OCI-LY1 (cell line): Measurements from ENCODE around the gene PFN3.
"Not testable (repeated sequence)": the region's sequence is repeated elsewhere in the genome, so short reads cannot be mapped to it uniquely, and the experiment has no call there.

Experiments
- H2AFZ ChIP-seq: fragments of 200-600 bp; sonication (generic), shearing (Covaris generic); 2 replicates; pipeline ENCODE4 v1.6.0; 2014; ENCODE audit warnings: antibody characterized with exemption, mild to moderate bottlenecking, low read length
- H3F3A ChIP-seq: fragments of 200-600 bp; sonication (generic), shearing (Covaris generic); 2 replicates; pipeline ENCODE4 v1.6.0; 2014; ENCODE audit warnings: mild to moderate bottlenecking, antibody characterized with exemption, low read length, moderate library complexity; ENCODE audit not compliant: insufficient read depth
- H3K27ac ChIP-seq: fragments of 200-600 bp; sonication (generic); 2 replicates; pipeline ENCODE4 v1.5.1; 2014; ENCODE audit warnings: low read length, mixed run types, mild to moderate bottlenecking, low read depth; ENCODE audit not compliant: poor library complexity, severe bottlenecking
- H3K27me3 ChIP-seq: fragments of 200-600 bp; sonication (generic); 2 replicates; pipeline ENCODE4 v1.6.0; 2014; ENCODE audit warnings: antibody characterized with exemption, mild to moderate bottlenecking, low read length, moderate library complexity; ENCODE audit not compliant: insufficient read depth
- H3K36me3 ChIP-seq: fragments of 200-600 bp; sonication (generic); 2 replicates; pipeline ENCODE4 v1.6.1; 2014; ENCODE audit warnings: mild to moderate bottlenecking, antibody characterized with exemption, low read length, moderate library complexity, mixed read lengths; ENCODE audit not compliant: insufficient read depth
- H3K4me1 ChIP-seq: fragments of 200-600 bp; sonication (generic); 2 replicates; pipeline ENCODE4 v1.5.1; 2014; ENCODE audit warnings: mild to moderate bottlenecking, low read length, moderate library complexity; ENCODE audit not compliant: insufficient read depth, severe bottlenecking
- H3K4me2 ChIP-seq: fragments of 200-600 bp; sonication (generic), shearing (Covaris generic); 2 replicates; pipeline ENCODE4 v1.6.1; 2014; ENCODE audit warnings: low read length
- H3K4me3 ChIP-seq: fragments of 200-600 bp; sonication (generic); 2 replicates; pipeline ENCODE4 v1.5.1; 2014; ENCODE audit warnings: low read length, low read depth, mild to moderate bottlenecking, mixed read lengths; ENCODE audit not compliant: poor library complexity, severe bottlenecking
- H3K79me2 ChIP-seq: fragments of 200-600 bp; shearing (Covaris generic); 2 replicates; pipeline ENCODE4 v1.6.1; 2016; ENCODE audit warnings: mixed run types, low read length, mixed read lengths; ENCODE audit not compliant: insufficient read depth
- H3K9ac ChIP-seq: fragments of 200-600 bp; sonication (generic), shearing (Covaris generic); 2 replicates; pipeline ENCODE4 v1.6.1; 2014; ENCODE audit warnings: mild to moderate bottlenecking, low read length, mixed read lengths
- H3K9me2 ChIP-seq: fragments of 200-600 bp; sonication (generic), shearing (Covaris generic); 2 replicates; pipeline ENCODE4 v1.6.1; 2014; ENCODE audit warnings: low read depth, mild to moderate bottlenecking, low read length, mixed read lengths
- H3K9me3 ChIP-seq: fragments of 200-600 bp; shearing (Covaris generic); 2 replicates; pipeline ENCODE4 v1.6.1; 2014; ENCODE audit warnings: low read length, mixed read lengths
- H4K20me1 ChIP-seq: fragments of 200-600 bp; sonication (generic), shearing (Covaris generic); 2 replicates; pipeline ENCODE4 v1.6.0; 2016; ENCODE audit warnings: mild to moderate bottlenecking, low read length; ENCODE audit not compliant: insufficient read depth
- CTCF ChIP-seq: fragments of 200-600 bp; sonication (generic), shearing (Covaris generic); IDR thresholded peaks from 2 replicates; pipeline ENCODE4 v1.5.1; 2017; ENCODE audit warnings: mild to moderate bottlenecking, antibody characterized with exemption, low read length, moderate library complexity, mixed read lengths
- EZH2 ChIP-seq: fragments of 200-600 bp; sonication (generic), shearing (Covaris generic); IDR thresholded peaks from 2 replicates; pipeline ENCODE4 v1.8.0; 2017; ENCODE audit warnings: borderline replicate concordance, mixed run types, mild to moderate bottlenecking, antibody characterized with exemption, low read length, moderate library complexity, mixed read lengths

PFN3 gene

GRCh38 chr5:177423671-177424070 lies 23.2 kb upstream of the PFN3 start:
- H3K27me3 ChIP-seq, result no peaks in the 10 kb centered on the region
- no peak overlapping the region for H2AFZ ChIP-seq
- no peaks in the 10 kb centered on the region for H3K36me3 ChIP-seq
- peaks cover 34% of the 10 kb centered on the region for H3K4me1 ChIP-seq
- no peaks in the 10 kb centered on the region for H3K9me3 ChIP-seq
- TF ChIP-seq EZH2, result no peak
- no peak for TF ChIP-seq CTCF
- H3K79me2 ChIP-seq, result no peaks in the 10 kb centered on the region
- no peak overlapping the region for H3K9ac ChIP-seq
- H3K4me2 ChIP-seq, result no peak overlapping the region
- H4K20me1 ChIP-seq, result no peaks in the 10 kb centered on the region
- no peak overlapping the region for H3K4me3 ChIP-seq
- H3K9me2 ChIP-seq, result no peaks in the 10 kb centered on the region
- H3K27ac ChIP-seq, result no peak overlapping the region
- H3F3A ChIP-seq, result no peaks in the 10 kb centered on the region

DNA sequence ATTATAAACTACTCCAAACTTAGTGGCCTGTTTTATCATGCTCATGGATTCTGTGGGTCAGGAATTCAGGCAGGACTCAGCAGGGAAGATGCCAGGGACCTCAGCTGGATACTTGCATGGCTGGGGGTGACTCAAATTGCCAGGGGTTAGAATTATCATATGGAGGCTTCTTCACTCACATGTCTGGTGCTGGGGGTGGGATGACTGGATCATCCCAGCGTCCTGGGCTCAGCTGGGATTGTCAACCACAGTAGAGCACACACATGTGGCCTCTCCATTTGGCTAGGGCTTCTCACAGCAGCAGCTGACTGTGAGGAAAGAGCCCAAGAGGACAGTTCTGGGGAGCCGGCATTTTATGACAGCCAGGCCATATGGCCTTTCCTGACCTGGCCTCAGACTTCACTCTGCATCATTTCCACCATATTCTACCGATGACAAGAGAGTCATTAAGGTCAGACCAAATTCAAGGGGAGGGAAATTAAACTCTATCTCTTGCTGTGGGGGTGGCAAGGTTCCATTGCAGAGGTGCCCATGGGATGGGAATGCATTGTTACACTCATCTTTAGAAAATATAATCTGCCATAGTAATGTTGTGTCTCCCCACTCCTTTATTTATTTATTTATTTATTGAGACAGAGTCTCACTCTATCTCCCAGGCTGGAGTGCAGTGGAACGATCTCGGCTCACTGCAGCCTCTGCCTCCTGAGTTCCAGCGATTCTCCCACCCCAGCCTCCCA lies 20.8 kb upstream of the PFN3 start:
- H3K4me1 ChIP-seq, result peaks cover 16% of the 10 kb centered on the region

DNA sequence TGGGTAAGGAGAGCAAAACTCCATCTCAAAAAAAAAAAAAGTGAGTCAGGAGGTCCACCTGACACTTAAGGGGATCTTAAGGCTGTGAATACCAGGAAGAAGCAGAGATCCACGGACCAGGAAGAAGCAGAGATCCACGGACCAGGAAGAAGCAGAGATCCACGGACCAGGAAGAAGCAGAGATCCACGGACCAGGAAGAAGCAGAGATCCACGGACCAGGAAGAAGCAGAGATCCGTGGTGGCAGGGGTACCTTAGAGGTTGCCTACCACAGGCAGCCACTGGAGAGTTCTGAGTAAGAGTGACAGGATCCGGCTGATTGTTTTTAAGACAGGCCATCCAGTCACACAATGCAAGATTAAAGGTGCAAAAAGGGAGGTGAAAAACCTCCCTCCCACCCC lies 20.0 kb upstream of the PFN3 start:
- not testable (repeated sequence) for H3K9me3 ChIP-seq, H3K27me3 ChIP-seq, H3K27ac ChIP-seq, H3K9ac ChIP-seq, H3K9me2 ChIP-seq, H2AFZ ChIP-seq, H3K79me2 ChIP-seq, H4K20me1 ChIP-seq, H3K4me3 ChIP-seq, H3F3A ChIP-seq, H3K36me3 ChIP-seq, H3K4me2 ChIP-seq
- H3K4me1 ChIP-seq, result peaks cover 12% of the 10 kb centered on the region

More for the DNA sequence above, 20.8 kb upstream of the PFN3 start:
- no peak for TF ChIP-seq EZH2
- TF ChIP-seq CTCF, result no peak
- Histone ChIP-seq H3K9me3 (no peaks in the 10 kb centered on the region), H3F3A (no peaks in the 10 kb centered on the region), H3K27ac (no peak overlapping the region), H3K79me2 (no peaks in the 10 kb centered on the region), H3K4me2 (no peak overlapping the region), H3K36me3 (no peaks in the 10 kb centered on the region), H4K20me1 (no peaks in the 10 kb centered on the region), H3K27me3 (no peaks in the 10 kb centered on the region), H3K4me3 (no peak overlapping the region), H3K9me2 (no peaks in the 10 kb centered on the region), H3K9ac (no peak overlapping the region), H2AFZ (no peak overlapping the region)

- no peaks in the 10 kb centered on the region for H3K9me2 ChIP-seq
- H3K9me3 ChIP-seq, result no peaks in the 10 kb centered on the region
- H3K4me3 ChIP-seq, result no peak overlapping the region
- H3K79me2 ChIP-seq, result no peaks in the 10 kb centered on the region
- no peaks in the 10 kb centered on the region for H3K36me3 ChIP-seq
- no peak overlapping the region for H3K27ac ChIP-seq
- TF ChIP-seq EZH2 (no peak), CTCF (no peak)
- H3K9ac ChIP-seq, result no peak overlapping the region
- no peak overlapping the region for H3K4me2 ChIP-seq
- H2AFZ ChIP-seq, result no peak overlapping the region
- peaks cover 6% of the 10 kb centered on the region for H3K4me1 ChIP-seq
- no peaks in the 10 kb centered on the region for H4K20me1 ChIP-seq
- no peaks in the 10 kb centered on the region for H3K27me3 ChIP-seq
- H3F3A ChIP-seq, result no peaks in the 10 kb centered on the region
These were observed 18.6 kb upstream of the PFN3 start for GRCh38 chr5:177419046-177419445.

- H3K36me3 ChIP-seq, H3F3A ChIP-seq, H3K4me2 ChIP-seq, H3K9me3 ChIP-seq, H2AFZ ChIP-seq, H3K9me2 ChIP-seq, H4K20me1 ChIP-seq, H3K4me1 ChIP-seq, H3K27ac ChIP-seq, H3K4me3 ChIP-seq, H3K9ac ChIP-seq, H3K79me2 ChIP-seq, H3K27me3 ChIP-seq: not testable (repeated sequence)
These were observed 16.6 kb upstream of the PFN3 start for GRCh38 chr5:177417081-177417480.
